Measurements from ENCODE around the gene ZNF467.

Gene ZNF467

GRCh38 chr7:149778696-149779501 is 5.5 kb upstream of the ZNF467 start:
- no peak for TF ChIP-seq CTCF (IDR thresholded peaks at IDR 0.05; ENCODE audit: borderline replicate concordance, control extremely low read depth, extremely low read depth, insufficient read depth, missing control alignments)
- in situ Hi-C loops (cut with MboI; ENCODE audit: low sequenced_read_pairs, unreplicated experiment) = no loop called here
- no peak for DNase-seq (ENCODE audit: low spot score)

GRCh38 chr7:149778327-149778637 is 4.9 kb upstream of the ZNF467 start:
- in situ Hi-C loops (cut with MboI; ENCODE audit: low sequenced_read_pairs, unreplicated experiment) = no loop called here
- no peak for TF ChIP-seq CTCF (IDR thresholded peaks at IDR 0.05; ENCODE audit: borderline replicate concordance, control extremely low read depth, extremely low read depth, insufficient read depth, missing control alignments)

GRCh38 chr7:149777551-149778326 is 4.4 kb upstream of the ZNF467 start:
- no peak for TF ChIP-seq CTCF (IDR thresholded peaks at IDR 0.05; ENCODE audit: borderline replicate concordance, control extremely low read depth, extremely low read depth, insufficient read depth, missing control alignments)
- DNase-seq (ENCODE audit: low spot score) = no peak
- in situ Hi-C loops (cut with MboI; ENCODE audit: low sequenced_read_pairs, unreplicated experiment) = no loop called here

More at GRCh38 chr7:149778327-149778637, 4.9 kb upstream of the ZNF467 start:
- DNase-seq (ENCODE audit: low spot score) = no peak

GRCh38 chr7:149776848-149777407 is 3.5 kb upstream of the ZNF467 start:
- in situ Hi-C loops (cut with MboI; ENCODE audit: low sequenced_read_pairs, unreplicated experiment) = no loop called here
- DNase-seq (ENCODE audit: low spot score) = no peak

GRCh38 chr7:149776289-149776688 is 2.9 kb upstream of the ZNF467 start:
- in situ Hi-C loops (cut with MboI; ENCODE audit: low sequenced_read_pairs, unreplicated experiment) = no loop called here
- TF ChIP-seq CTCF (IDR thresholded peaks at IDR 0.05; ENCODE audit: borderline replicate concordance, control extremely low read depth, extremely low read depth, insufficient read depth, missing control alignments) = no peak
- no peak for DNase-seq (ENCODE audit: low spot score)

More at GRCh38 chr7:149776848-149777407, 3.5 kb upstream of the ZNF467 start:
- no peak for TF ChIP-seq CTCF (IDR thresholded peaks at IDR 0.05; ENCODE audit: borderline replicate concordance, control extremely low read depth, extremely low read depth, insufficient read depth, missing control alignments)

- no peak for TF ChIP-seq CTCF (IDR thresholded peaks at IDR 0.05; ENCODE audit: borderline replicate concordance, control extremely low read depth, extremely low read depth, insufficient read depth, missing control alignments)
- DNase-seq (ENCODE audit: low spot score) = no peak
- in situ Hi-C loops (cut with MboI; ENCODE audit: low sequenced_read_pairs, unreplicated experiment) = no loop called here
These were observed 1.8 kb upstream of the ZNF467 start for GRCh38 chr7:149775176-149775556.

Data from GM13976 (cell line).